ENCODE data around the gene FBXO3.
"Not testable (repeated sequence)": the region's sequence is repeated elsewhere in the genome, so short reads cannot be mapped to it uniquely, and the experiment has no call there.

FBXO3 gene

GRCh38 chr11:33770236-33770635 is 4.1 kb downstream of the FBXO3 start:
- no peak for DNase-seq

GRCh38 chr11:33769542-33769941 is 4.8 kb downstream of the FBXO3 start:
- no peak for DNase-seq

GRCh38 chr11:33767624-33768023 is 6.7 kb downstream of the FBXO3 start:
- no peak for DNase-seq

DNA sequence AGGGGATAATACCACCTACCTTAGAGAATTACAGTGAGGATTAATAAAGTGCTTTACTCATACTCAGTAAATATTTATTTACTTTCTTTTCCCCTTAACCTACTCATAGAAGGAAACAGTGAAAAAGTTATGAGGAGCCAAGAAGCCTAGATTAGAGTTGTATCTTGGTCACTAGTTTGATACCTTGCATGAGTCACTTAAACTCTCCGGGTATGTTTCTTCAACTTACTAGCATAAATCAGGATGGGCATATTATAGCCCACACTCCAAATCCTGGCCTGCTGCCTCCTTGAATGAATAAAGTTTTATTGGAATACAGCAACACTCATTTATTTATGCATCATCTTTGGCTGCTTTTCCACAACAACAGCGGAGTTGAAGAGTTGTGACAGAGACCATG is 8.2 kb downstream of the FBXO3 start:
- no peak for DNase-seq

DNA sequence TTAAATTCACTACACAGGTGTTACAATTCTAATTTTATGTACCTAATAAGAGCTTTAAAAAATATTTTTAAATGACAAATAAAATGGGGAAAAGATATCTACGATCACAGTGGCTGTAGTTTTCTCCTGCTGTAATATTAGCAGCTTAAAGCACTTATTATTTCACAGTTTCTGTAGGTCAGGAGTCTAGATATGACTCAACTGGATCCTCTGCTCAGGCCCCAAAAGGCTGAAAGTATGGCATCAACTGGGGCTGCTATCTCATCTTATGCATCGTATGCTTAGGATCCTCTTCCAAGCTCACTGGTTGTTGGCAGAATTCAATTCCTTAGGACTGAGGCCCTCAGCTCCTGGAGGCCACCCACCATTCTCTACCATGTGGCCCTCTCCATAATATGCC is 12.8 kb downstream of the FBXO3 start:
- no peak for DNase-seq

DNA sequence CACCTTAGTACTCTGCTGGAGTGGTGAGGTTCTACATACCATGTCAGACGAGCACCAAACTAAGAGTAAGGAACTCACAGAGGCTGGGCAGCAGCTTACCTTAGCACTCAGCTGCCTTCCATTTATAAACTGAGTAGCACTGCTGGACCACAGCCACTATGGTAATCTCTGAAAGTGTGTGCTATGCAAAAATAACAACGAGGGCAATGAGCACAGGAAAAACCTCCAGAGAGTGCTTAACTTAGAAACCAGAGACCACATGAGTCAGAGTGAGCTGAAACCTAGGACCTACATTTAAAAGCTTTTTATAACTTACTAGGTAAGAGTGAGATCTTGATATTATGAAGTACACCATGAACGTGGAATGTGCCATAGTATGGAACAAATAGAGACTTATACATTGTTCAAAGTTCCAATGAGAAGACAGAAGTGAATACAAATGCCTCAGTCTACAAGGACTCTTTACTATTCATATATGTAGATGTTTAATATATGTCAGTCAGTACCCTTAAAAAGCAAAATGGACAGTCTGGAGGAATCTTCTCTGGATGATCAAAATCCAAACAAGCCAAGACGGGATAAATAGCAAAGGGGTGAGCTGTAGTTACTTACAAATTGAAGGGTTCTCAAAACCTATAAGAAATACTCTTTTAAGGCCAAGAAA is 20.9 kb downstream of the FBXO3 start:
- no peak for DNase-seq

DNA sequence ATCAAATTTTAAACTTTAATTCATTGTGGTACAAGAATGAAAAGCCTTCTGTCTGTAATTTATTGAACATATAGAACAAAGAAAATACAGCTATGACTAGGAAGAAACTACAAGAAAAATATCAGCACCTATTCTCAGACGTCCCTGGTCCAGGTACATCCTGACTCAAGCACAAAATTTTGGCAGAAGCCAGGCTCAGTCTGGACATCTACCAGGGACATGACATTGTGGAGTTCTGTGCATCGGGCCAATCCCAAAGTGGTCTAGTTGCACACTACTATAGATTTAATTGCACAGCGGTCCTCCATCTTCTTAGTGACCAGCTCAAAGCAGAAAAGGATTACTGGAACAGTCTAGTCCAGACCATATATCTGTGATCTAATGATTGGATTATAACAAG is 22.4 kb downstream of the FBXO3 start:
- no peak for DNase-seq

GRCh38 chr11:33747979-33748378 is 26.3 kb downstream of the FBXO3 start:
- no peak for DNase-seq

- DNase-seq: no peak
Observed at GRCh38 chr11:33743291-33743690, 31.0 kb downstream of the FBXO3 start.

- DNase-seq: peak; percentile 10
Observed at GRCh38 chr11:33742249-33742851, 32.0 kb downstream of the FBXO3 start.

DNA sequence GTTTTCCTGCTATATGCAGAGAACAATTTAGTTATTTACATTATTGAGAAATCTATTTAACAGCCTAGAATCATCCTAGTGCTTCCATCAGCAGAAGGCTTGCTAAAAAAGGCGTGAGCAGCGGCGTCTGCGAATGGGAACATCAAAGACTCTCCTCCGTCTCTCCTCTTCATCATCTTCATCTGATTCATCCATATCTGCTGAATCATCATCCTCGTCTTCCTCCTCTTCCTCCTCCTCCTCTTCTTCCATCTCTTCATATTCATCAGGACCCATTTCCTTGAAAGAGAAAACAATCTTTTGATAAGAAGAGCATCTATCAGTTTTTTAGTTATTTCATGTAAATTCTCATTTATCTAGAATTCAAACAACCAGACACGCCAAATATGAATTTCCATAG is 32.5 kb downstream of the FBXO3 start:
- no peak for DNase-seq

- DNase-seq: no peak
Observed at GRCh38 chr11:33737362-33737821, 36.9 kb downstream of the FBXO3 start.

GRCh38 chr11:33736148-33736812 is 38.0 kb downstream of the FBXO3 start, which contains the start of gene CD59:
TSS of gene CD59 (minus strand) at chr11:33736423. CDS start at chr11:33722445, 13,978 bp downstream.
- peak; percentile 90 for DNase-seq

DNA sequence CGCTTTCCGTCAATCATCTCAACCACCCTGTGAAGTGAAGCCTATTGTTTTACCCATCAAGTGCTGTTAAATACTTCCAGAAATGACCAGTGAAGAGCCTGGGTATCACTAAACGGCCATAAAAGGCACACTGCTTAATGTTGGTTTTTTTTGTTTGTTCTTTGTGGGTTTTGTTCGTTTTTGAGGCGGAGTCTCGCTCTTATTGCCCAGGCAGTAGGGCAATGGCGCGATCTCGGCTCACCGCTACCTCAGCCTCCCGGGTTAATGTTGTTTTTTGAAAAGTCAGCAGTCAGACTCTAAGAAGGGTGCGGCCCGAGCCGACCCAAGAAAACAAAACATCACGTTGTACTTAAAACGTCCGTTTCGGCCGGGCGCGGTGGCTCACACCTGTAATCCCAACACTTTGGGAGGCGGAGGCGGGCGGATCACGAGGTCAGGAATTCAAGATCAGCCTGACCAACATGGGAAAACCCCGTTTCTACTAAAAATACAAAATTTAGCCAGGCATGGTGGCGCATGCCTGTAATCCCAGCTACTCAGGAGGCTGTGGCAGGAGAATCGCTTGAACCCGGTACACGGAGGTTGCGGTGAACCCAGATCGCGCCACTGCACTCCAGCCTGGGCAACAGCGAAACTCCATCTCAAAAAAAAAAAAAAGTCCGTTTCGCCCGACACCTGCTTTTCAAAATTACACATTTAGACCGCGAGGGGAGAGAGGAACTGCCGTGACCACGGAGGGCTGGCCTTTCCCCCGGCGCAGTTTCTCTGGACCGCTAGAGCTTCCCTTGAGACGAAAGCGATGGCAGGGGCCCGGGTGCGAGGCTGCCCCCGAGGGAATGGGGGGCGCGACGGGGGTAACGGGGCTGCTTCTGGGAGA is 38.8 kb downstream of the FBXO3 start:
- peak; percentile 62 for DNase-seq

GRCh38 chr11:33734441-33735270 is 39.7 kb downstream of the FBXO3 start:
- peak; percentile 47 for DNase-seq

GRCh38 chr11:33733980-33734379 is 40.3 kb downstream of the FBXO3 start:
- DNase-seq: no peak

DNA sequence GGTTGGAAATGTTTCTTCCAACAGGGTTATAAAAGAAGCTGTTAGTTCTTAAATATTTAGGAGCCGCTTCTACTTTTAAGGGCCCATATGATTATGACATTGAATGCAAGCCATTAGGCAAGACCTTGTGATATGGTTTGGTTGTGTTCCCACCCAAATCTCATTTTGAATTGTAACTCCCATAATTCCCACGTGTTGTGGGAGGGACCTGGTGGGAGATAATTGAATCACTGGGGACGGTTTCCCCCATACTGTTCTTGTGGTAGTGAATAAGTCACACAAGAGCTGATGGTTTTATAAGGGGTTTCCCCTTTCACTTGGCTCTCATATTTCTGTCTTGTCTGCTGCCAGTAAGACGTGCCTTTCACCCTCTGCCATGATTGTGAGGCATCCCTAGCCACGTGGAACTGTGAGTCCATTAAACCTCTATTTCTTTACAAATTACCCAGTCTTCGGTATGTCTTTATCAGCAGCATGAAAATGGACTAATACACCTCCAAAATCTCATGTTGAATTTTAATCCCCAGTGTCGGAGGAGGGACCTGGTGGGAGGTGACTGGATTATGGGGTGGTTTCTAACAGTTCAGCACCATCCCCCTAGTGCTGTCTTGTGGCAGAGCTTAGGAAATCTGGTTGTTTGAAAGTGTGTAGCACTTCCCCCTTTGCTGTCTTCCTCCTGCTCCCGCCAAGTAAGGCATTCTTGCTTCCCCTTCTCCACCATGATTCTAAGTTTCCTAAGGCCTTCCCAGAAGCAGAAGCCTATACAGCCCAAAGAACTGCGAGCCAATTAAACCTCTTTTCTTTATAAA is 42.4 kb downstream of the FBXO3 start:
- DNase-seq: no peak

- DNase-seq: no peak
Observed at GRCh38 chr11:33730716-33731115, 43.6 kb downstream of the FBXO3 start.

DNA sequence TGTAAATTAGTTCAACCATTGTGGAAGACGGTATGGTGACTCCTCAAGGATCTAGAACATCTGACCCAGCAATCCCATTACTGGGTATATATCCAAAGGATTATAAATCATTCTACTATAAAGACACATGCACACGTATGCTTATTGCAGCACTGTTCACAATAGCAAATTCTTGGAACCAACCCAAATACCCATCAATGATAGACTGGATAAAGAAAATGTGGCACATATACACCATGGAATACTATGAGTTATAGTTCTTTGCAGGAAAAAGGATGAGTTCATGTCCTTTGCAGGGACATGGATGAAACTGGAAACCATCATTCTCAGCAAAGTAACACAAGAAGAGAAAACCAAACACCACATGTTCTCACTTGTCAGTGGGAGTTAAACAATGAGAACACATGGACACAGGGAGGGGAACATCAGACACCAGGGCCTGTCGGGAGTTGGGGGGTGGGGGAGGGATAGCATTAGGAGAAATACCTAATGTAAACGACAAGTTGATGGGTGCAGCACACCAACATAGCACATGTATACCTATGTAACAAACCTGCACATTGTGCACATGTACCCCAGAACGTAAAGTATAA is 45.2 kb downstream of the FBXO3 start:
- not testable (repeated sequence) for DNase-seq

DNA sequence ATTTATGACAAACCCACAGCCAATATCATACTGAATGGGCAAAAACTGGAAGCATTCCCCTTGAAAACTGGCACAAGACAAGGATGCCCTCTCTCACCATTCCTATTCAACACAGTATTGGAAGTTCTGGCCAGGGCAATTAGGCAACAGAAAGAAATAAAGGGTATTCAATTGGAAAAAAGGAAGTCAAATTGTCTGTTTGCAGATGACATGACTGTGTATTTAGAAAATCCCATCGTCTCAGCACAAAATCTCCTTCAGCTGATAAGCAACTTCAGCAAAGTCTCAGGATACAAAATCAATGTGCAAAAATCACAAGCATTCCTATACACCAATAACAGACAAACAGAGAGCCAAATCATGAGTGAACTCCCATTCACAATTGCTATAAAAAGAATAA is 46.8 kb downstream of the FBXO3 start:
- DNase-seq: not testable (repeated sequence)

DNA sequence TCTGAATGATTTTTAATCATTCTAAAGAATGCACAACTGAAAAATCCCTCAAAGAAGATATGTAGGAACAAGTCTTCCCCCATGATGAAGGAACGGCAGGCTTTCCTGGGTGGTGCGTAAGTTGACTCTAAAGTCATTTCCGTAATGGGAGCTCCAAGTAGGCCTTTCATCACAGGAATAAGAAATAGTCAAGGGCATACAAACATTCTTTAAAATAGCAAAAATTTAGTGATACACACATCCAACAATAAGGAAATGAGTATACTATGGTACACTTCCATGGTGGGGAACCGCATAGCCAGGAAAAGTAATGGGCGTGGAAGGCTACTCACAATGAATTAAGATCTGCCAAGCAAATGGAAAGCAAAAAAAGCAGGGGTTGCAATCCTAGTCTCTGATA is 48.8 kb downstream of the FBXO3 start:
- no peak for DNase-seq
